ENCODE measurements around the gene NAA80. TPM values are rescaled to one million over a fixed set of nuclear protein-coding genes. Genes with fewer than 3 reads are reported as not detected.
A peak's percentile ranks its signal among the peaks of the same experiment; 100 is the strongest.
"Not testable (repeated sequence)": the region's sequence is repeated elsewhere in the genome, so short reads cannot be mapped to it uniquely, and the experiment has no call there.

Gene NAA80
- total RNA-seq, 2 experiments from 2014 or later: 17.6 to 18.7 TPM

DNA sequence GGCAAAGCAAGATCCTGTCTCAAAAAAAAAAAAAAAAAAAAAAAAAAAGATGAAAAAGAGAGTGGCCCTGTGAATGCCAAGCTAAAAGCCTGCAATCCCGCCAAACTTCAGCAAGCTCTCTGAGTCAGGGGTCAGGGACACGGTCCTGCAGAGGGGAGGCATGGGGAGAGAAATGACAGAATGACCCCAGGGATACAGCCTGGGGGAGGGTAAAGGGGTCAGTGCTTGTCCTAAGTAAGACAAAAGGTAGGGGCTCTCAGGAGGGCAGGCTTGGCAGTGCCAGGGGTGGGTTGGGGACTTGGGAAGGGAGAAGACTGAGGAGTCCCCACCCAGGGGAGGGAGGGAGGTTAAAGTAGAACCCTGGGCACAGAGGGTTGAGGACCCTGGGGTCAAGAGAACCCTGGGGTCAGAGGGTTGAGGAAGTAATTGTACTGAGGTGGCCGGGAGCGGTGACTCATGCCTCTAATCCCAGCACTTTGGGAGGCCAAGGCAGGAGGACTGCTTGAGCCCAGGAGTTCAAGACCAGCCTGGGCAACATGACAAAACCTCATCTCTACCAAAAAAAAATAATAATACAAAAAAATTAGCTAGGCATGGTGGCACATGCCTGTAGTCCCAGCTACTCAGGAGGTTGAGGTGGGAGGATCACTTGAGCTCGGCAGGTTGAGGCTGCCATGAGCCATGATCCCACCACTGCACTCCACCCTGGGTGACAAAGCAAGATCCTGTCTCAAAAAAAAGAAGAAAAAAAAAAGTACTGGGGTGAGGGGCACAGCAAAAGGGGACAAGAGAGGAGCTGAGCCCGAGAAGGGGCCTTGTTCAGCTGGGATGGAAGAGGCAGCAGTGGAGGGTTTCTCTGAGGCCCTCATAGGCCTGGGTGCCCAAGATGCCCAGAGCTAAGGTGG, 35.5 kb downstream of the NAA80 start:
- H3K27ac Mint-ChIP-seq: no peak overlapping the region
- CTCF ChIA-PET: interaction anchor here (0.6 to 2.3 kb wide), 11 partner anchors 8 to 533 kb away, joined by 3 to 10 read pairs (median 3); partner anchors contain the start of gene GNAI2
- H3K27me3 Mint-ChIP-seq: peaks cover 8% of the 10 kb centered on the region
- H3K4me3 Mint-ChIP-seq: no peak overlapping the region
- DNase-seq (no peak), ATAC-seq (no peak)
- intact Hi-C loops (cut with DNase I, micrococcal nuclease): no loop called here
- POLR2A ChIA-PET: no interaction called here
- H3K4me1 Mint-ChIP-seq: peaks cover 4% of the 10 kb centered on the region
- peaks cover 3% of the 10 kb centered on the region for H3K36me3 Mint-ChIP-seq (ENCODE audit: low read depth)
- H3K9me3 Mint-ChIP-seq (ENCODE audit: low read depth): no peaks in the 10 kb centered on the region

DNA sequence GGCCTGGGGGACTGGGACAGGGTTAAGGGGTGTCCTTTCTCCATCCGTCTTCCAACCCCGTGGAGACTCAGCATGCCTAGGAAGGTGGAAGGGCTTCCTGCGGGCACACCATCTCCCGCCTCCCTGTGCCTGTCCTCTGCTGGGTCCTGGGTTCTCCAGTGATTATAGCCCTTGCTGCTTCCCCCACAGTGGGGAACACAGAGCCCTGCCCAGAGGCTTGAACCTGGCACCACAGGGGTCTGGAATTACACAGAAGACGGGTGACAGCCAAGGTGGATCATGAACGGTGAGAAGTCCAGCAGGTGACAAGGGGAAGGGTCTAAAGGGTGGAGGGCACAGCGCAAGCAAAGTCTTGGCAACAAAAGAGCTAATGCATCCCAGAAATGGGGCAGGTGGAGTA, 36.4 kb downstream of the NAA80 start:
- ATAC-seq (no peak), DNase-seq (no peak)
- Mint-ChIP-seq H3K27me3 (peaks cover 3% of the 10 kb centered on the region), H3K27ac (no peak overlapping the region), H3K4me3 (no peak overlapping the region), H3K4me1 (peaks cover 4% of the 10 kb centered on the region), H3K36me3 (ENCODE audit: low read depth) (peaks cover 8% of the 10 kb centered on the region), H3K9me3 (ENCODE audit: low read depth) (no peaks in the 10 kb centered on the region)
- intact Hi-C loops (cut with DNase I, micrococcal nuclease): no loop called here
- ChIA-PET CTCF (interaction anchor here (0.6 to 2.3 kb wide), 7 partner anchors 9 to 288 kb away, joined by 3 to 10 read pairs (median 3); partner anchors contain the start of gene GNAI2), POLR2A (no interaction called here)

DNA sequence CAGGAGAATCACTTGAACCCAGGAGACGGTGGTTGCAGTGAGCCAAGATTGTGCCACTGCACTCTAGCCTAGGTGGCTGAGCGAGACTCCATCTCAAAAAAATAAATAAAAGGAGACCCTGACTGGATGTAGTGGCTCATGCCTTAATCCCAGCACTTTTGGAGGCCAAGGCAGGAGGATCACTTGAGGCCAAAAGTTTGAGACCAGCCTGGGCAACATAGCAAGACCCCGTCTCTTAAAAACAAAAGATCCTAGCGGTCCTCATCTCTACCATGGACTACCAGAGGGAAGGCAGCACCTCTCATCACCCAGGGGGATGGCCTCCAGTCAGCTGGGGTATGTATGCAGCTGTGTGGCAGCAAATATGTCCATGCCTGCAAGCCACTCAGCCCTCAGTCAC, 37.0 kb downstream of the NAA80 start:
- H3K27ac Mint-ChIP-seq; intact Hi-C loops (cut with DNase I, micrococcal nuclease): not testable (repeated sequence)
- CTCF ChIA-PET: interaction anchor here (0.6 to 1.4 kb wide), 2 partner anchors 11 to 67 kb away, joined by 3 to 5 read pairs; no protein-coding TSS in a partner anchor

DNA sequence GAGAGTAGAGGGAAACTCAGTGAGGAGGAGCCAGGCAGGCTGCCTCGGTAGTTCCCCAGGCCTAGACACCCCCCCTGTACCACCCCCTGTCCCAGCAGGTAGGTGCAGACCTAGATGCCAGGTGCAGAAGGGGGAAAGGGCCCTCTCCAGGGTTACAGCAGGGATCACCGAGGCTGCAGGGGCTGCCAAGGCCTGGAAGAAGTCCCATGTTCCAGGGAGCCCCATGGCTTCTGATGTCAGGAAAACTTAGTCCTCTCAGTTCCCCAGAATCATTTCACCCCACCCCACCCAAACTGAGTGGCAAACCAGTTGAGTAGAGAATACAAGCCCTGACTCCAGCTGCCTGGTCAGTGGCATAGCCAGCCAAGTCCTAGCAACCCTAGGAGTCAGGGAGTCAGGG, 37.7 kb downstream of the NAA80 start:
- H3K4me3 Mint-ChIP-seq: no peak overlapping the region
- H3K4me1 Mint-ChIP-seq: peaks cover 4% of the 10 kb centered on the region

More for the DNA sequence above, 37.0 kb downstream of the NAA80 start:
- H3K9me3 Mint-ChIP-seq (ENCODE audit: low read depth); POLR2A ChIA-PET; ATAC-seq; DNase-seq; H3K27me3 Mint-ChIP-seq; H3K4me1 Mint-ChIP-seq; H3K4me3 Mint-ChIP-seq: not testable (repeated sequence)
- peaks cover 11% of the 10 kb centered on the region for H3K36me3 Mint-ChIP-seq (ENCODE audit: low read depth)

DNA sequence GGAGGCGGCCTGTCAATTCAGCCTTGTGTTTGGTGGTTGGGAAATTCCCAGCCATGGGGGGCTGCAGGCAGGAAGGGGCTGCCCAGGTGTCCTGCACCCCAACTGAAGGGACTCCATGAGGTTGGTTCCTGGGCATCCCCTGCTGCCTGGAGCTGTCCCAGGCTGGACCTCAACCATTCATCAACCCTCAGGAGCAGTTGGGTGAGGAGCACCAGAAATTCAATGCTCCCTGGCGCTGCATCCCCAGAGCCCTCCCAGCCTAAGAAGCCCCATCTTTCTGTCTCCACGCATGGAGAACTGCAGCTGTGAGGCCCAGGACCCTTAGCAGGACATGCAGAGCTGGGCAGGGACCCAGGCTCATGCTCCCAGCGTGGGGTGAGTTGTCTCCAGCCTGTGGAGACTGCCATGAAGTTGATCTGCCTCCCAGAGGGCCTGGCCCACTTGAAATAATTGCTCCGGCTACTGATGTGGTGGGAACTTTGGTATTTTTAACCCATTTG, 38.2 kb downstream of the NAA80 start:
- ChIA-PET CTCF (interaction anchor here (0.7 to 7.0 kb wide), 9 partner anchors 9 to 492 kb away, joined by 3 to 44 read pairs (median 3); partner anchors contain the start of gene HEMK1), POLR2A (interaction anchor here (0.6 kb wide), 1 partner anchor 17 kb away, joined by 4 read pairs; no protein-coding TSS in a partner anchor)
- peaks cover 4% of the 10 kb centered on the region for H3K4me1 Mint-ChIP-seq
- no peak overlapping the region for H3K27ac Mint-ChIP-seq
- peak overlapping the region; percentile 61 for H3K4me3 Mint-ChIP-seq
- ATAC-seq (no peak), DNase-seq (no peak)
- peaks cover 2% of the 10 kb centered on the region for H3K27me3 Mint-ChIP-seq
- H3K9me3 Mint-ChIP-seq (ENCODE audit: low read depth): no peaks in the 10 kb centered on the region
- intact Hi-C loops (cut with DNase I, micrococcal nuclease): loop anchor here (1.0 kb wide), 6 partner anchors 12 to 67 kb away; partner anchors contain the start of gene IFRD2 (in 1 of the 2)
- H3K36me3 Mint-ChIP-seq (ENCODE audit: low read depth): peaks cover 18% of the 10 kb centered on the region

More for the DNA sequence above, 37.7 kb downstream of the NAA80 start:
- DNase-seq: no peak
- peaks cover 16% of the 10 kb centered on the region for H3K36me3 Mint-ChIP-seq (ENCODE audit: low read depth)
- ChIA-PET CTCF (interaction anchor here (0.7 to 7.0 kb wide), 6 partner anchors 10 to 57 kb away, joined by 3 to 44 read pairs (median 4); no protein-coding TSS in a partner anchor), POLR2A (interaction anchor here (0.6 kb wide), 1 partner anchor 17 kb away, joined by 4 read pairs; no protein-coding TSS in a partner anchor)
- H3K27ac Mint-ChIP-seq: no peak overlapping the region
- intact Hi-C loops (cut with DNase I, micrococcal nuclease): no loop called here
- ATAC-seq: no peak
- peaks cover 2% of the 10 kb centered on the region for H3K27me3 Mint-ChIP-seq
- no peaks in the 10 kb centered on the region for H3K9me3 Mint-ChIP-seq (ENCODE audit: low read depth)

DNA sequence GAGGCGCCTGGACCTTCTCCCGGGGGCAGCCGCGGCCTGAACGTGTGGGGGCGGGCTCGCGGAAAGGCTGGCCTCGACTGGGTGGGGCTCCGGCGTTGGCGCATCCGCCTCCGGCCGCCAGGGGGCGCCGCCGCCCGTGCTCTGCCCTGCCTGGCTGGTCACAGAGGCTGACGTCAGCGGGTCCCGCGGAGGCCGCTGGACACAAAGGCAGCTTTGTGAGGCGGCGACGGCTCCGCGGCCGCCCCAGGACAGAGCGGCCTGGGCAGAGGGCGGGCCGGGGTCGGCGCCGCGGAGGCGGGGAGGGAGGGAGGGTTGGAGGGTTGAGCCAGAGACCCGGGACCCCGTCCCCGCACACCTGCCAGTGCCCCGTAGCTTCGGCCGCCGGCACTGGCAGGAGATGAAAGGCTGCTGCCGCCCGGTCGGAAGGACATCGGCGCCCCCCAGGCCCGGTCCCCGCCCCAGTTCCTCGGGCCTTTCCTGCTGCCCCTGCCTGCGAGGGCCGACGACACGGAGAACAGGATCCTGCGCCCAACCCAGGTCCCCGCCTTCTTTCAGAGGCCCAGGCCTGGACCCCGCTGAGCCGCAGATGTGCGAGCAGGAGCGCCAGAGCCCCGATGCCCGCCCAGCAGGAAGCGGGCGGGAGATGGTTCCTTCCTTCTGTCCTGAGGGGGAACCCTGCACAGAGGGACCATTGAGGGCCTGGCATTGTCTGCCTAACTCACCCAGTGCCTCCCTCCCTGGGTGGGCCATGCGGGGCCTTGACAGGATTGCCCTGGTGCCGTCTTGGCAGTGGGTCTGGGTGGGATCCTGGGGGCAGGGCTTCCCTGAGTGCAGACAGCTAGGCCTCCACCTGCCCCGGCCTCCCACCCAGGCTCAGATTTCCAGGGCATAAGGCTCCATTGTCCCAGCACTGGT, 38.9 kb downstream of the NAA80 start:
- H3K4me3 Mint-ChIP-seq: peak overlapping the region; percentile 61
- intact Hi-C loops (cut with DNase I, micrococcal nuclease): loop anchor here (1.0 kb wide), 6 partner anchors 13 to 66 kb away; partner anchors contain the start of gene IFRD2 (in 1 of the 2)
- H3K27me3 Mint-ChIP-seq: no peaks in the 10 kb centered on the region
- DNase-seq (peak; percentile 94), ATAC-seq (peak; percentile 91)
- H3K9me3 Mint-ChIP-seq (ENCODE audit: low read depth): no peaks in the 10 kb centered on the region
- ChIA-PET POLR2A (interaction anchor here (0.9 kb wide), 1 partner anchor 25 kb away, joined by 3 read pairs; the partner anchor contains the start of gene GNAI2), CTCF (interaction anchor here (0.8 to 7.0 kb wide), 15 partner anchors 10 to 491 kb away, joined by 3 to 44 read pairs (median 4); partner anchors contain the start of genes GNAI2, HEMK1 and IFRD2)
- peak overlapping the region; percentile 65 for H3K27ac Mint-ChIP-seq
- H3K36me3 Mint-ChIP-seq (ENCODE audit: low read depth): peaks cover 18% of the 10 kb centered on the region
- H3K4me1 Mint-ChIP-seq: peaks cover 4% of the 10 kb centered on the region

DNA sequence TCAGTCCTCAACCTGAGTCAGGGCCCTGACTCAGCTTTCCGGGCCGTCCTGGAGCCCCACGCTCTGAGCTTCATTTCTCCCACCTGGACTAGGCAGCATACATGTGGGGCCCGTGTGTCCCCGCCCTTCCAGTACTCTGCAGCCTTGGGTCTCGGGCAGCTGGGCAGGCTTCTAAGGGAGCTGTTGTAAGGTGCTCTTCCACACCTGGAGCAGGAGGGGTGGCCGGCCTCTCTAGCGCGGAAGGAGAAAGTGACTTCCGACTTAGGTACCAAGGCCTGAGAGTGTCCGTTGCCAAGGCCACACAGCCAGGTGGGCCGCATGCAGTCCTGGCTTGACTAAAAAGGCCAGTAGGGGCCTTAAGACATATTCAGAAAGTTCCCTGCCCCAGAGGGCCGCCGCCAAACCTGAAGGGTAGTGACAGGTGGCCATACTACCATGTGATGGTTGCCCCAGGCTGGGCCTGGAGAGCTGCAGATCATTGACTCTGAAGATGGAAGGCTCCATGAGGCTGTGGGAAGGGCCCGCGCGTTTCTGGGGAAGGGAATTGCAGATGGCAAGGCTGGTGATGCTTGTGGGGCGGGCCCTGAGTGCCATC, 39.7 kb downstream of the NAA80 start:
- DNase-seq: no peak
- ChIA-PET CTCF (interaction anchor here (0.6 to 7.0 kb wide), 14 partner anchors 10 to 849 kb away, joined by 3 to 44 read pairs (median 4); partner anchors contain the start of genes GNAI2 and IFRD2), POLR2A (no interaction called here)
- Mint-ChIP-seq H3K36me3 (ENCODE audit: low read depth) (peaks cover 18% of the 10 kb centered on the region), H3K4me3 (peak overlapping the region; percentile 61), H3K27ac (peak overlapping the region; percentile 65), H3K4me1 (peaks cover 4% of the 10 kb centered on the region), H3K9me3 (ENCODE audit: low read depth) (no peaks in the 10 kb centered on the region), H3K27me3 (no peaks in the 10 kb centered on the region)
- intact Hi-C loops (cut with DNase I, micrococcal nuclease): loop anchor here (1.0 to 2.0 kb wide), 7 partner anchors 13 to 65 kb away; partner anchors contain the start of gene IFRD2 (in 1 of the 2)
- ATAC-seq: peak; percentile 25

DNA sequence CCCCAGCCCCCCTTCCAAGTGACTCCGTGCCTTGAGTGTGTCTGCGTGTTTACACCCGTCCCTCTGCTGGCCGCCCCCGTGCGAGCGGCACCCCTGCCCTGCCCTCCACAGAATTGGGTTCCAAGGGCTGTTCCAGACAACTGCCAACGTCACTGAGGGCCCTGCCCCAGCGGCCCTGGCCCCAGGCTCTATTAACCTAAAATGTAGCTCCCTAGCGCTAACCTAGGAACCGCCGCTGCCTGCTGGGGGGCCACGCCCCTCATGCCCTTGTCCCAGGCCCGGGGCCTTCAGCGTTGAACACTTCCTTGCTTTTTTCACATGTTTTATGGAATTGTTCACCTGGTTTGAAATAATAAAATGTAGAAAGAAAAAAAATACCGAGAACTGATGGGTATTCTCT, 40.2 kb downstream of the NAA80 start:
- H3K27ac Mint-ChIP-seq: no peak overlapping the region
- intact Hi-C loops (cut with DNase I, micrococcal nuclease): loop anchor here in 1 of 2 experiments (2.0 kb wide), 1 partner anchor 14 kb away; no protein-coding TSS in a partner anchor
- no peaks in the 10 kb centered on the region for H3K9me3 Mint-ChIP-seq (ENCODE audit: low read depth)
- no peak overlapping the region for H3K4me3 Mint-ChIP-seq
- peaks cover 18% of the 10 kb centered on the region for H3K36me3 Mint-ChIP-seq (ENCODE audit: low read depth)
- peaks cover 4% of the 10 kb centered on the region for H3K4me1 Mint-ChIP-seq
- no peaks in the 10 kb centered on the region for H3K27me3 Mint-ChIP-seq
- ATAC-seq (no peak), DNase-seq (peak; percentile 16)
- ChIA-PET CTCF (interaction anchor here (0.6 to 7.0 kb wide), 9 partner anchors 11 to 849 kb away, joined by 3 to 44 read pairs (median 4); partner anchors contain the start of gene IFRD2), POLR2A (interaction anchor here (1.4 kb wide), 1 partner anchor 23 kb away, joined by 3 read pairs; the partner anchor contains the start of gene GNAI2)

DNA sequence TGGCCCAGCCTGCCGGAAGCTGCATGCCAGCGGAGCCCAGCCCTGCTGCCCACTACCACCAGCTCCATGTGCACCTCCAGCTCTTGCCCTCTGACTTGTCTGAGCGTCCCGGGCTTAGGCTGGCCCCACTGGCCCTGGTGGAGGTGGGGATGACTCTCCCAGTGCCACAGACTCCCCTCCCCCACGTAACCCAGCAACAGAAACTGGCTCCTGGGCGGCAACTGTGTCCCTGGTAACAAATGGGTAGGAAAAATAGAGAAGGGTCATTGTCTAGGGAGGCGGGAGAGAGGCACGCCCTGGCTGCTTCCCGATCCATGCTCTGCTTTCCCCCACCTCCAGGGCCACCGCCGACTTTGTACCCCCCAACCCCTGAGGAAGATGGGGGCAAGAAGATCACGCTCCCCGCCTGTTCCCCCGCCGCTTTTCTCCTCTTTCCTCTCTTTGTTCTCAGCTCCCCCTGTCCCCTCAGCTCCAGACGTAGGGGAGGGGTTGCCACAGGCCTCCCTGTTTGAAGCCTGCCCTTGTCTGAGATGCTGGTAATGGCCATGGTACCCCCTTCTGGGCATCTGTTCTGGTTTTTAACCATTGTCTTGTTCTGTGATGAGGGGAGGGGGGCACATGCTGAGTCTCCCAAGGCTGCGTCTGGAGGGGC, 41.0 kb downstream of the NAA80 start:
- DNase-seq: no peak
- Mint-ChIP-seq H3K9me3 (ENCODE audit: low read depth) (no peaks in the 10 kb centered on the region), H3K27me3 (no peaks in the 10 kb centered on the region), H3K4me3 (no peak overlapping the region), H3K4me1 (peaks cover 4% of the 10 kb centered on the region), H3K27ac (no peak overlapping the region), H3K36me3 (ENCODE audit: low read depth) (peaks cover 18% of the 10 kb centered on the region)
- no peak for ATAC-seq
- ChIA-PET POLR2A (interaction anchor here (0.6 to 1.4 kb wide), 2 partner anchors 22 kb away, joined by 3 to 5 read pairs; partner anchors contain the start of gene GNAI2), CTCF (interaction anchor here (0.6 to 7.0 kb wide), 5 partner anchors 9 to 107 kb away, joined by 3 to 44 read pairs (median 5); no protein-coding TSS in a partner anchor)
- intact Hi-C loops (cut with DNase I, micrococcal nuclease): loop anchor here in 1 of 2 experiments (2.0 kb wide), 1 partner anchor 15 kb away; no protein-coding TSS in a partner anchor
